Muscle of back (tissue), 11 donors: Measurements from ENCODE around the gene ANKRD12. TPM values are rescaled to one million over a fixed set of nuclear protein-coding genes. Genes with fewer than 3 reads are reported as not detected.

Experiments
- DNase-seq, 3 donors: peaks; one replicate each; pipeline versions ENCODE4 v3.0.0 to v3.0.0-alpha.2; 2013
- polyA plus RNA-seq, 10 donors: library from polyadenylated mRNA; unstranded; fragments of 120-200 nt; gene quantifications; one replicate each; pipeline ENCODE4 v1.2.1, GENCODE V29; 2013; ENCODE audit not compliant: insufficient read length in 10 of 10

Gene ANKRD12
- polyA plus RNA-seq, 10 donors: 16.3 to 24.1 (median 19.3) TPM

DNA sequence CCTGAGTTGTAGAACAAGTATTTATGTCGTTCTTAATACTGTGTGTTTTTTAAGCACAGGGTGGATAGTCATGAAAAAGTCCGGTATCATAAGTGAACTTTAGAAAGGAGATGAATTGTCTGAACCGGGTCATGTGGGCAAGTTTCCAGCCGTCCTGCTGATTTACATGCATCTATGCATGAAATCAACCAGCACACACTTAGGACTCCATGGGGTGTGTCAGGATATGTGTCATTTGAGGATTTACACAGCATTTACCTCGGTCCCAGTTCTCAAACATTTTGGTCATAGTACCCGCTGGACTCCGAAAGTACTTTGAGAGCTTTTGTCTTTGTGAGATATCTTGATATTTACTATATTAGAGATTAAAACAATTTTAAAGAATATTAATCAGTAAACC, 150.5 kb downstream of the ANKRD12 start:
- no peak for DNase-seq

DNA sequence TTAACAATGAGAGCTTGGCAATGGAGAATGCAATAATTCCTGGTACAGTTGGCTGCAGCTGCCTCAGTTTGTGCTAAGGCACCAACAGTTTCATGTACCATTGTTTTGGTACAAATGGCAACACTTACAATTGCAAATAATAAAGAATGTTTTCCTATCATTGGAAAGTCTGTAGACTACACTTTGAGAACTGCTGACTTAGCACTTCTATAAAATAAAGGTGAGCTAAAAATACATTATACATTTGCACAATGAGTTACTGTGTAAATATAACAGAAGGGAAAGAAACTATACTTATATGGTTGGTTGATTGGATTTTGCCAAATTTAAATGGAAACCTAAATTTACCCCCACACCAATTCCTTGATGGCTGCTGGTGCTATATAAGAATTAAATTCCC, 153.1 kb downstream of the ANKRD12 start:
- no peak for DNase-seq

DNA sequence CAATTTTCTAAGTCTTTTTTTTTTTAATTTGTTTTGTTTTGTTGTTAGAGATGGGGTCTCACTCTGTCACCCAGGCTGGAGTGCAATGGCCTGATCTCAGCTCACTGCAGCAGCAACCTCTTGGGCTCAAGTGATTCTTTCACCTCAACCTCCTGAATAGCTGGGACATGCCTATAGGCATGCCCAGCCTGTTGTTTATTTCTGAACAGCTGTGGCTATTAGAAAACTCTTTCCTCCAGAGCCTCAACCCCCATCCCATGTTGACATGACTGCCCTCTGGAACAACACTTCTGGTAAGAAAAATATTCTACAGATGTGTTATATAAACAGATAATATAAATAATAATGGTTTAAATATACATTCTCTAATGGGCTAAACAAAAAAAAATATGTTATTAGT, 153.6 kb downstream of the ANKRD12 start:
- no peak for DNase-seq

DNA sequence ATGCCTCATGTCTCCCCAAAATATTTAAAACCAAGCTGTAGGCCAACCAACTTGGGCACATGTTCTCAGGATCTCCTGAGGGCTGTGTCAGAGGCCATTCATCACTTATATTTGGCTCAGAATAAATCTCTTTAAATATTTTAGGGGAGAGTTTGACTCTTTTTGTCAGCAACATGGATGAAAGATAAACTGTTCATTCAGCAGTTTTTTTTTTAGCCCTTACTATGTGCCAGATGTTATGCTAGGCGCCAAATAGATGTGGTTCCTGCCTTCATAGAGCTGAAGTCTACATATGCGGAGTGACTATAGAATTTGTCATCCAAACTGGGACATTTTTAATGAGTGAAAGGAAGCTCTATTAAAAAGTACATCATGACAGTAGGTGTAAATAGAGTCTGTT, 155.5 kb downstream of the ANKRD12 start:
- no peak for DNase-seq

DNA sequence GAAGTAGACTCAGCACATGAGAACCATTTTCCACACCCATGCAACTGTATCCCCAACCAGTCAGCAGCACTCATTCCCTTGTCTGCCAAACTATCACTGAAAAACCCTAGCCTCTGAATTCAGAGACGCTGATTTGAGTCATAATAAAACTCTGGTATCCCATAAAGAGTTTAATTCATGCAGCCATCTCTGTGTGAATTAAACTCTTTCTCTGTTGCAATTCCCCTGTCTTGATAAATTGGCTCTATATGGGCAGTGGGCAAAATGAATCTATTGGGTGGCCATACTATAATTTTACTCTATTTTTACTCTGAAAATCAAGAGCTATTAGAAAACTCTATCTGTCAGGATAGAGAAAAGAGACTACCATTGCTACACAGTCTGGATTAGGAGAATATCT, 157.4 kb downstream of the ANKRD12 start:
- DNase-seq: no peak

DNA sequence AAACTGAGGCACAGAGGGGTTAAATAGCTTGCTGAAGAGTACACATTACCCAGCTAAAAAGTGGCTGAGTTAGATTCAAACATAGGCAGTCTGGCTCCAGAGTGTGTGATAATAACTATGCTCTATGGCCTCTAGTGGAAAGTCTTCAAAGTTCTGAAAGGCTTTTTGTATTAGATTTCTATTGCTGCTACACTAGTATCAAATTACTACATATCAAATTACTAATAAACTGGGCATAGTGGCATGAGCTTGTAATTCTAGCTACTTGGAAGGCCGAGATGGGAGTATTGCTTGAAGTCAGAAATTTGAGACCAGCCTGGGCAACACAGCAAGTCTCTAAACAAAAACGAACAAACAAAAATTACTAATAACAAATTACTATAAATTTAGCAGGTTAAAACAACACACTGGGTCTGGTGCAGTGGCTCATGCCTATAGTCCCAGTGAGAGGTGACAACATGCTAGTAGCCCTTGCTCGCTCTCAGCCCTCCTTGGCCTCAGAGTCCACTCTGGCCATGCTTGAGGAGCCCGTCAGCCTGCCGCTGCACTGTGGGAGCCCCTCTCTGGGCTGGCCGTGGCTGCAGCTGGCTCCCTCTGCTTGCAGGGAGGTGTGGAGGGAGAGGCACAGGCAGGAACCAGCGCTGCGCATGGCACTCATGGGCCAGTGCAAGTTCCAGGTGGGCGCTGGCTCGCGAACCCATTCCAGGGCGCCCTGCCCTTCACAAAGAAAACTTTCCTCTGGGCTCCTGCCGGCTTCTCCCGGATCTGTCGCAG, 159.8 kb downstream of the ANKRD12 start:
- no peak for DNase-seq

DNA sequence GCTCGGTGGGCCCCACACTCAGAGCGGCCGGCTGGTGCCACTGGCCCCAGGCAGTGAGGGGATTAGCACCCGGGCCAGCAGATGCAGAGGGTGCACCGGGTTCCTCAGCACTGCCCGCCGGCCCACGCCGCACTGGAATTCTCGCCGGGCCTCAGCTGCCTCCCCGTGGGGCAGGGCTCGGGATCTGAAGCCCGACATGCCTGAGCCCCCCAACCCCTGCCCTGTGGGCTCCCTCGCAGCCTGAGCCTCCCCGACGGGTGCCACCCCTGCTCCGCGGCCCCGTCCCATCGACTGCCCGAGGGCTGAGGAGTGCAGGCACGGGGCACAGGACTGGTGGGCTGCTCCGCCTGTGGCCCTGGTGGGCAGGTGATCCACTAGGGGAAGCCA, 160.4 kb downstream of the ANKRD12 start:
- no peak for DNase-seq

DNA sequence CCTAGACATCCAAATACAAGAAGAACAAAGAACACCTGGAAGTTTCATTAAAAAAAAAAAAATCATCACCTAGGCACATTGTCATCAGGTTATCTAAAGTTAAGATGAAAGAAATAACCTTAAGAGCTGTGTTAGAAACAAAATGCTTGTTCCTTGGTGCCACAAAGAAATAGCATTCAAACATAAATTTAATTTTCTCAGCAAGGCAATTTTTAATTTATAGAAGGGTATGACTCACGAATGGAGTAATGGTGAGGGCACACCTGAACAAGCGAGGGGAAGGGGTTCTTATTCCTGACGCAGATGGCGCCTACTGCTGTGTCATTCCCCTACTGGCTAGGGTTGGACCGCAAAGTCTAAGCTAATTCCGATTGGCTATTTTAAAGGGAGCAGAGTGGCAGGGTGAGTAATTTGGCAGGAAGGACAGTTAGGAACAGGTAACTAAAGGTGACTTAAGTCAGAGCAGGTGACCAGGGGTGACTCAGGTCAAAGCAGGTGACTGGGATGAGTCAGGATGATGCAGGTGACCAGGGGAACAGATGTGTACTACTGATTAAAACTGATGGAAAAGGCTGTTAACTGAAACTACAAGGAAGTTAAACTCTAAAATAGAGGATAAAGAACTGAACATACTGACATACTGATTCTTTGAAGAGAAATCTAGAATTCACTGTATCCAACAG, 167.9 kb downstream of the ANKRD12 start:
- no peak for DNase-seq

DNA sequence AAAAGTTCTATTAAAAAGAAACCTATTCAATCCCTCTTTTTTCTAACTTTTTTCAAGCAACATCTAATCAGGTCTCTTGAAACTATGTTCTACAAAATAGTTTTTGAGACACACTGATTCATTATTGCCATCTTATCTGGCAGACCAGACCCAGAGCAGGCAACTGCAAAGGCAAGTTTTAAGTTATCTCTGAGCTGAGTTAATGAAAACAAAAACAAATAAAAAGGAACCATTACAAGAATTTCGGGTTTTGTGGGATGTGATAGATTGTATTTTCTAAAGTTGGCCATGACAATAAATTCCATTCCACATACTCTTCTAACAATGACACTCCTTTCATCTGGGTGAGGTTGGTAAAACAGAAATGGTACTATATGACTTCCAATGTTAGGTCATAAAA, 182.8 kb downstream of the ANKRD12 start:
- DNase-seq: no peak

DNA sequence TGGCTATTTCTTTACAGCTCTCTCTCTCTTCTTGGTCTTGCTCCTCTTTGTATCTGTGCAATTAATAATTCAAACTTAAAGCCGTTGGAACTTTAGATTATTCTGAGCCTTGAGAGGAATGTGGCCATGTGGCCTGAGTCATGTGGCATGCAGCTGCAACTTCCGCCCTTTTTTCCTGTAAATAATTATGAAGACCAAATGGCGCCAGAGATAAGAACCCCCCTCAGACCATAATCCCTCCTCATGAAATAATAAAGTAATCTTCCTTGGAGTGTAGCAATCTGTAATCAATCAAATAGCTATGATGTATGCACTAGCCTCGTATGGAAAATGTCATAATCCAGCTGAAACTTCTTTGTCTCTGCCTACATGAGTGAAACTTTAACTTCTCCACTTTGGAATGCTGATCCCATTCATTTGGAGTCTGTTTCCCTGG, 184.5 kb downstream of the ANKRD12 start:
- DNase-seq: peak in 2 of 3 donors; percentile 24 to 57

DNA sequence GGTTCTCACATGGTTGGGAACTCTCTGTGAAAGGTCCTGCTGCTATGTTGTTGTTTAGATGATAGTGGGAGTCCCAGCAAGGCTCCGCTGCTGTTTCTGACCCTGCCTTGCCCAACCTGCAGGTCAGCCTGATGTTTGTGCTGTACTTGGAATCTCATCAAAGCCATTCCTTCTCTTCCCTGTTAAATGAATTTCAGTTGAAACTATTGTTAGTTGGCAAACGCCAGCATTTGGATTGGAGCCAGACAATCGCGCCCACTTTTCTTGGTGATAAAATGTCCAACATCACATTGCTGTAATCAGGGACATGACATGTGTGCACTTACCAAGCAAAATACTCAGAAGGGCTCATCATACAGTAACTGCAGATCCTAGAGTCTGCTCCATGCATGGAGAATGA, 185.2 kb downstream of the ANKRD12 start:
- no peak for DNase-seq

DNA sequence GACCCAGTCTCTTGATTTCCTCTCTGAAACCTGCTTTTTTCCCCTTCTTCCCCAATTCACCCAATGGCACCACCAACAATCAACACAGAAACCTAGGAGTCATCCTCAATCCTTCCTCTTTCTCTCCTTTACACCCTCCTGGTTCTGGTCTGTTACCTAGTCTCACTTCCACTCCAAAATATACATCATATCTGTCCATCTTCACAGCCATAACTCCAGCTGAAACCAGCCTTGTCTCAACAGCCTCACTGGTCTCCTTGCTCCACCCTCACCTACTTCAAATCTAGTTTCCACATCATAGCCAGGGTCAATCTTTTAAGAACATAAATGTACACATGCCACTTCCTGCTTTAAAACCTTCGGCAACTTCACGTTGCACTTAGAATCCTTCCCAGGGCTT, 186.2 kb downstream of the ANKRD12 start:
- no peak for DNase-seq

DNA sequence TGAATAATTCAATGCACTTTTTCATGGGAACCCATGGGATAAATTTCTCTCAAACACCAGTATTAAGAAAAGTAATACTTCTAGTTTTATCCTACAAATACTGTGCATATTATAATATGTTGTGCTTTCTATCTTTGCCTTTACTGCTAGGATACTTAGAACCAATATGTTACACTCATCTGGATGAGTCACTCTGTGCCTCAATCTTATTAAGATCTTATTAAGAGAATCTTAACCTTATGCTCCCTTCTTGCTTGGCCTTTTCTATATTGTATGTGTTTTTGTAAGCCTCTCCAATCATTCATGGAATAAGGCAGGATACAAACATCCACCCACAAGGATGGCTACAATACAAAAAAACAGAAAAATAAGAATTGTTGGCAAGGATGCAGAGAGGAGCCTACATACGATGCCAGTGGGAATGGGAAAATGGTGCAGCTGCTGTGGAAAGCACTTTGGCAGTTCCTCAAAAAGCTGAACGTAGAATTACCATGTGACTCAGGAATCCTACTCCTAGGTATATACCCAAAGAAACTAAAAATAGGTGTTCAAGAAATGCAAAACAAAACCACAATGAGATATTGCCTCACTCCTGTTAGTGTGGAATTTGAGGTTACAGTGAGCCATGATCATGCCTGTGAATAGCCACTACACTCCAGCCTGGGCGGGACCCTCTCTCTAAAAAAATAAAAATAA, 187.3 kb downstream of the ANKRD12 start:
- DNase-seq: peak in 1 of 3 donors; percentile 50

DNA sequence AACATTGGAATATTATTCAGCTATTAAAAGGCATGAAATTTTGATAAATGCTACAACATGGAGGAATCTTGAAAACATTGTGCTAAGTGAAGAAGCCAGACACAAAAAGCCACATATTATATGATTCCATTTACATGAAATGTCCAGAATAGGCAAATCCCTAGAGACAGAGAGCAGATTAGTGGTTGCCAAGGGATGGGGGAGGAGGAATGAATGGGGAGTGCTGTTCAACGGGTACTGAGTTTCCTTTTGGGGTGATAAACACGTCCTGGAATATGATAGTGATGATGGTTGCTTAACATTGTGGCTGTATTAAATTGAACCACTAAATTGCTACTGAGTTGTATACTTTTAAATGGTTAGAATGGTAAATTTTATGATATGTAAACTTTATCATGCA, 189.1 kb downstream of the ANKRD12 start:
- DNase-seq: no peak

DNA sequence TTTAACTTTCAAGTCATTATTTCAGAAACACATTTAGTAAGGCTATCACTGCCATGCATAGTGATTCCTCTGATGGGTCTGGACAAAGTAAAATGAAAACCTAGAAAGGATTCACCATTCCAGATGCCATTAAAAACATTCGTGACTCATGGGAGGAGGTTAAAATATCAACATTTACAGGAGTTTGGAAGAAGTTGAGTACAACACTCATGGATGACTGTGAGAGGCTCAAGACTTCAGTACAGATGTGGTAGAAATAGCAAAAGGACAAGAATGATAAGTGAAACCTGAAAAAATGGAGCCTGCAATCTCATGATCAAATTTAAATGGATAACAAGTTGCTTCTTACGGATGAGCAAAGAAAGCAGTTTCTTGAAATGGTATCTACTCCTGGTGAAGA, 192.2 kb downstream of the ANKRD12 start:
- DNase-seq: no peak

DNA sequence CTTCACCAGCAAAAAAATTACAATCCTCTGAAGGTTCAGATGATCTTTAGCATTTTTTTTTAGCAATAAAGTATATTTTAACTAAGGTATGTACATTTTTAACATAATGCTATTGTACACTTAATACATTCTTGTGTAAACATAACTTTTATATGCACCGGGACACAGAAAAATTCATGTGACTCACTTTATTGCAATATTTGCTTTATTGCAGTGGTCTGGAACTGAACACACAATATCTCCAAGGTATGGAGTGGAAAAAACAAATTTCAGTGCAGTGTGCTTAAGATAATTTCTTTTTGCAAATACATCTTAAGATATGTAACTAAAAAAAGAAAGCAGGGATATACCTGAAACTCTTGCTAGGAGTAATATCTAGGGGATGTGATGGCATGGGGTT, 192.9 kb downstream of the ANKRD12 start:
- no peak for DNase-seq

DNA sequence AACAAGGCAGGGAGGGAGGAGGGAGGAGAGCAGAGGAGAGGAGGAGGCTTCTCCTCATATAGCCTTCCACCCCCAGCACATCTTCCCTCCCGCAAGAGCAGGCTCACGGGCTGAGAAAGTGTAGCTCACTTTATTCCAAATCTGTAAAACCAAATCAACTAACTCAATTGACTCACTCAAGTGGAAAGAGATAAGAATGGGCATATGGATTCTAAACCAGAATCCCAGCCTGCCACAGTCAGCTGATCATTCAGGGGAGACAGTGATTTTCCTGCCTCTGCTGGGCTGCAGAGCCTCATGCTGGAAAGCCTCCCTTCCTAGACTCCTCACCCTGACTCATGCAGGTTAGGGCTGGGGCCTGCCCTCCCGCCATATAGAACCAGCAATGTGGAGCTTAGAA, 193.8 kb downstream of the ANKRD12 start:
- no peak for DNase-seq

DNA sequence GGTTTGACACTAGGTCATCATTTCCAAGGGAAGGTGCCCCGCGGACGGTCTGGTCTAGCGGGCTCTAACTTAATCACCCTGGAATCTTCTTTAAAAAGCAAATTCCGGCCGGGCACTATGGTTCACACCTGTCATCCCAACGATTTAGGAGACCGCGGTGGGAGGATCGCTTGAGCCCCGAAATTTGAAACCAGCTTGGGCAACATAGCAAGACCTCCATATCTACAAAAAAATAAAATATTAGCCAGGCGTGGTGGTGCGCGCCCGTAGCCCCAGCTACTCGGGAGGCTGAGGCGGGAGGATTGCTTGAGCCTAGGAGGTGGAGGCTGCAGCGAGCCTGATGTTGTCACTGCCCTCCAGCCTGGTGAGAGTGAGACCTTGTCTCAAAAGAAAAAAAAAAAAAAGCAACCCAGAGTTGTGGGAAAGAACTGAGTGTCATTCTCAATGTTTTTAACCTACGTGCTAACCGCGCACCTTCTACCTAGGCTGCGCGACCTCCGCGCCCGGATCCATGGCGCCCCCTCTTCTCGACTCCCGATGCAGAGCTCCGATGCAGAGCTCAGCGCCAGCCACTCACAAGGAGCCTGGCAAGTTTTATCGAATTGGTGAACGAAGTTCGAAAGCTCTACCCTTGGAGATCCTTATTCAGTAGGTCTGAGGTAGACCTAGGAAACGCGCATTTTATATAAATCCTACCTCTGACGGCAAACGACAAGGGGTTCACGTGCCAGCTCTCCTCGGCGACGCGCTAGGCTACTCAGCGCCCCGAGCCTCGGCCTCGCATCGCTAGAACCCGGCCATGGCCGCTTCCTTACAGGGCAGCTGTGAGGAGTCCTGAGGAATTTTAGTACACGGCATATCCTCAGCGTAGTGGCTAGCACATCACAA, 197.1 kb downstream of the ANKRD12 start:
- DNase-seq: no peak

DNA sequence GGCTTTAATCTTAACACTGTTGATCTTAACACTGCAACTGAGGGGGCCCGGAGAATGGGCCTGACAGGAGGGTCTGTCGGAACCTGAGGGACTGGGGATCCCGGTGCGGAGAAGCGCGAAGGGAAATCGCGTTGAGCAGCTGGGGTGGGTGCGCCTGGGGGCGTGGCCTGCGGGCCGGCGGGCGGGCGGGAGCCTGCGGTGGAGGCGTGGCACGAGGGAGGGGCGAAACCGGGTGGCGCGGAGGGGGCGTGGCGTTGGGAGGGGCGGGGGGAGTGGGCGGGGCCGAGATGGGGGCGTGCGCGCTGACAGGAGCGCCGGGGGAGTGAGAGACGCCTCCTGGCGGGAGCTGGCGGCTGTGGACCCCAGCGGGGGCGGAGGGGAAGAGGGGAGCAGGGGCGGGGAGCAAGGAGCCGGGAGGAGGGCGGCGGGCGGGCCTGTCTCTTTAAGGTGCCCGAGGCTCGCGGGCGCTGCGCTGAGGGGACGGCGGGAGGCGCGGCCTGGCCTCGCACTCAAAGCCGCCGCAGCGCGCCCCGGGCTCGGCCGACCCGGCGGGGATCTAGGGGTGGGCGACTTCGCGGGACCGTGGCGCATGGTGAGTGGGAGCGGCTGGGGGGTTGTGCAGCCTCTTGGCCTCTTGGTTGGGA, 197.9 kb downstream of the ANKRD12 start, which contains the start of gene TWSG1:
TWSG1 (plus strand) TSS at position 445 of the 644 bp plus-strand sequence. CDS start 2,457 bp downstream, outside the sequence.
- peak; percentile 93 to 97 (median 95) for DNase-seq

DNA sequence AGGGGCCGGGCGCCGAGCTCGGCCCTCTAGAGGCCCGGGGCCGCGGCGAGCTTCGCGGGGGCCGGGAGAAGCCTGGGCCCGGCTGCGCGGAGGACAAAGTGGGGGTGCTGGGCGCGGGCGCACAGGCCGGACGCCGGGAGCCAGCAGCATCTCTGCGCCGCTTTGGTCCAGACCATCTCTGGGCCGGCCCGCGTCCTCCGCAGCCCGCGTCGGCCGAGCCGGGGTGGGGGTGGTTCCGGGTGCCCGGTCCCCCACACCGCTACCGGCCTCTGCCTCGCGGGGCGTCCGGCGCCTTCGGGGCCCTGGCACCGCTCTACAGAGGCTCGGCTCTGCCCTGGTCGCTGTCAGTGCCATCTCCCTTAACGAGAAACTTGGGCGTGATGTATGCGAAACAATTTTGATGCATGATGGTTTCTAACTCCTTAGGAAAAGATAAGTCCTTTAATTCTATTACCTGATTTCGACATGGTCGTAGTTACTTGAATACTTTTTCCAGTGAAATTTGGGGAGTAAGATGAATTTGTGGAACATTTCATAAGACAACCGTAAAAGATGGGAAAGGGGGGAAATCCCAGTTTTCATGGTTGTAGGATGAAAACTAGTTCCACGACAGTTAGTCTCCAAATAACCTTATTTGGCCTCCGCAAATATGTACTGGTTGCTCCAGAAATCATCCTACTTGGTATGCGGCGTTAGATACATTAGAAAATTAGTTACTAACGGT, 198.6 kb downstream of the ANKRD12 start:
- DNase-seq: peak in 1 of 3 donors; percentile 13
